ENCODE measurements around the gene CDC26.

Gene CDC26

GRCh38 chr9:113319054-113319453 is 43.7 kb upstream of the CDC26 start:
- Histone ChIP-seq H3K79me2 (ENCODE audit: insufficient read depth, low read length) (no peaks in the 10 kb centered on the region), H3K36me3 (ENCODE audit: low read length) (no peaks in the 10 kb centered on the region), H3K27me3 (ENCODE audit: low read length) (no peaks in the 10 kb centered on the region), H3F3A (ENCODE audit: insufficient read depth) (no peaks in the 10 kb centered on the region), H3K9me2 (replicated peaks; ENCODE audit: insufficient read depth, low read length) (no peaks in the 10 kb centered on the region), H2AFZ (ENCODE audit: low read depth, low read length, severe bottlenecking) (no peak overlapping the region), H3K9ac (ENCODE audit: low read length) (no peak overlapping the region), H3K9me3 (ENCODE audit: insufficient read depth, low read length) (no peaks in the 10 kb centered on the region), H3K27ac (ENCODE audit: low read depth, low read length) (no peak overlapping the region), H3K4me2 (ENCODE audit: low read depth, low read length, poor library complexity, severe bottlenecking) (no peak overlapping the region), H4K20me1 (ENCODE audit: low read depth, low read length) (no peaks in the 10 kb centered on the region), H3K4me3 (ENCODE audit: insufficient read depth, low read length, poor library complexity, severe bottlenecking) (no peak overlapping the region)
- TF ChIP-seq, protein P1, sequence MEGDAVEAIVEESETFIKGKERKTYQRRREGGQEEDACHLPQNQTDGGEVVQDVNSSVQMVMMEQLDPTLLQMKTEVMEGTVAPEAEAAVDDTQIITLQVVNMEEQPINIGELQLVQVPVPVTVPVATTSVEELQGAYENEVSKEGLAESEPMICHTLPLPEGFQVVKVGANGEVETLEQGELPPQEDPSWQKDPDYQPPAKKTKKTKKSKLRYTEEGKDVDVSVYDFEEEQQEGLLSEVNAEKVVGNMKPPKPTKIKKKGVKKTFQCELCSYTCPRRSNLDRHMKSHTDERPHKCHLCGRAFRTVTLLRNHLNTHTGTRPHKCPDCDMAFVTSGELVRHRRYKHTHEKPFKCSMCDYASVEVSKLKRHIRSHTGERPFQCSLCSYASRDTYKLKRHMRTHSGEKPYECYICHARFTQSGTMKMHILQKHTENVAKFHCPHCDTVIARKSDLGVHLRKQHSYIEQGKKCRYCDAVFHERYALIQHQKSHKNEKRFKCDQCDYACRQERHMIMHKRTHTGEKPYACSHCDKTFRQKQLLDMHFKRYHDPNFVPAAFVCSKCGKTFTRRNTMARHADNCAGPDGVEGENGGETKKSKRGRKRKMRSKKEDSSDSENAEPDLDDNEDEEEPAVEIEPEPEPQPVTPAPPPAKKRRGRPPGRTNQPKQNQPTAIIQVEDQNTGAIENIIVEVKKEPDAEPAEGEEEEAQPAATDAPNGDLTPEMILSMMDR (IDR thresholded peaks at IDR 0.05; ENCODE audit: insufficient read depth, low read length, poor library complexity, severe bottlenecking): no peak
- TF ChIP-seq EZH2phosphoT487 (conservative IDR thresholded peaks at IDR 0.05; ENCODE audit: low read length): no peak

- no peaks in the 10 kb centered on the region for H3K9me3 ChIP-seq (ENCODE audit: insufficient read depth, low read length)
- H3K27ac ChIP-seq (ENCODE audit: low read depth, low read length): no peak overlapping the region
Measured at GRCh38 chr9:113317777-113318176, 42.4 kb upstream of the CDC26 start.

GRCh38 chr9:113316030-113316429 is 40.7 kb upstream of the CDC26 start:
- no peaks in the 10 kb centered on the region for H3K9me3 ChIP-seq (ENCODE audit: insufficient read depth, low read length)
- no peaks in the 10 kb centered on the region for H3K27me3 ChIP-seq (ENCODE audit: low read length)
- H3K79me2 ChIP-seq (ENCODE audit: insufficient read depth, low read length): no peaks in the 10 kb centered on the region
- H3K9ac ChIP-seq (ENCODE audit: low read length): no peak overlapping the region
- H3F3A ChIP-seq (ENCODE audit: insufficient read depth): no peaks in the 10 kb centered on the region
- no peak overlapping the region for H3K4me2 ChIP-seq (ENCODE audit: low read depth, low read length, poor library complexity, severe bottlenecking)
- no peaks in the 10 kb centered on the region for H4K20me1 ChIP-seq (ENCODE audit: low read depth, low read length)
- H3K27ac ChIP-seq (ENCODE audit: low read depth, low read length): no peak overlapping the region
- H3K36me3 ChIP-seq (ENCODE audit: low read length): no peaks in the 10 kb centered on the region
- H2AFZ ChIP-seq (ENCODE audit: low read depth, low read length, severe bottlenecking): no peak overlapping the region
- no peaks in the 10 kb centered on the region for H3K9me2 ChIP-seq (replicated peaks; ENCODE audit: insufficient read depth, low read length)
- no peak overlapping the region for H3K4me3 ChIP-seq (ENCODE audit: insufficient read depth, low read length, poor library complexity, severe bottlenecking)
- TF ChIP-seq, protein P1 (IDR thresholded peaks at IDR 0.05; ENCODE audit: insufficient read depth, low read length, poor library complexity, severe bottlenecking): no peak
- TF ChIP-seq EZH2phosphoT487 (conservative IDR thresholded peaks at IDR 0.05; ENCODE audit: low read length): no peak

More at GRCh38 chr9:113317777-113318176, 42.4 kb upstream of the CDC26 start:
- Histone ChIP-seq H3K9me2 (replicated peaks; ENCODE audit: insufficient read depth, low read length) (no peaks in the 10 kb centered on the region), H3K79me2 (ENCODE audit: insufficient read depth, low read length) (no peaks in the 10 kb centered on the region), H3K9ac (ENCODE audit: low read length) (no peak overlapping the region), H3K27me3 (ENCODE audit: low read length) (no peaks in the 10 kb centered on the region), H3F3A (ENCODE audit: insufficient read depth) (no peaks in the 10 kb centered on the region), H3K4me2 (ENCODE audit: low read depth, low read length, poor library complexity, severe bottlenecking) (no peak overlapping the region), H3K4me3 (ENCODE audit: insufficient read depth, low read length, poor library complexity, severe bottlenecking) (no peak overlapping the region), H2AFZ (ENCODE audit: low read depth, low read length, severe bottlenecking) (no peak overlapping the region), H4K20me1 (ENCODE audit: low read depth, low read length) (no peaks in the 10 kb centered on the region), H3K36me3 (ENCODE audit: low read length) (no peaks in the 10 kb centered on the region)
- no peak for TF ChIP-seq EZH2phosphoT487 (conservative IDR thresholded peaks at IDR 0.05; ENCODE audit: low read length)
- TF ChIP-seq, protein P1 (IDR thresholded peaks at IDR 0.05; ENCODE audit: insufficient read depth, low read length, poor library complexity, severe bottlenecking): no peak

All from SU-DHL-6 (cell line).